Large intestine (tissue), 3 donors: ENCODE data around the gene ANKRD42. TPM values are rescaled to one million over a fixed set of nuclear protein-coding genes. Genes with fewer than 3 reads are reported as not detected.
"Not testable (repeated sequence)": the region's sequence is repeated elsewhere in the genome, so short reads cannot be mapped to it uniquely, and the experiment has no call there.

Source experiments
- DNase-seq, 2 donors: peaks; one replicate each; pipeline versions ENCODE4 v3.0.0 to v3.0.0-alpha.2; 2013
- H3K27ac ChIP-seq: one replicate; pipeline ENCODE4 v1.5.1; 2013; ENCODE audit warnings: low read length
- H3K27me3 ChIP-seq: 2 replicates; pipeline ENCODE4 v1.6.1; 2013; ENCODE audit warnings: low read length; ENCODE audit not compliant: control insufficient read depth, insufficient read depth
- H3K36me3 ChIP-seq: 2 replicates; pipeline ENCODE4 v1.6.1; 2013; ENCODE audit warnings: low read length; ENCODE audit not compliant: control insufficient read depth, insufficient read depth
- H3K4me1 ChIP-seq: one replicate; pipeline ENCODE4 v1.6.1; 2013; ENCODE audit warnings: low read length; ENCODE audit not compliant: control insufficient read depth, insufficient read depth
- H3K4me3 ChIP-seq: one replicate; pipeline ENCODE4 v1.5.1; 2013; ENCODE audit warnings: low read length
- H3K9me3 ChIP-seq: one replicate; pipeline ENCODE4 v1.6.1; 2013; ENCODE audit warnings: mild to moderate bottlenecking, low read depth, low read length, moderate library complexity; ENCODE audit not compliant: control insufficient read depth
- WGBS: methylation state at CpG from one replicate; pipeline ENCODE4 v1.1.5; 2013; ENCODE audit warnings: low lambda C conversion rate; ENCODE audit not compliant: insufficient coverage; 5-methylcytosine and 5-hydroxymethylcytosine counted together
- polyA plus RNA-seq: library from polyadenylated mRNA; unstranded; fragments of 120-200 nt; gene quantifications from one replicate; pipeline ENCODE4 v1.2.1, GENCODE V29; 2013

Gene ANKRD42
- polyA plus RNA-seq, 1 donor, result 9.4 TPM

DNA sequence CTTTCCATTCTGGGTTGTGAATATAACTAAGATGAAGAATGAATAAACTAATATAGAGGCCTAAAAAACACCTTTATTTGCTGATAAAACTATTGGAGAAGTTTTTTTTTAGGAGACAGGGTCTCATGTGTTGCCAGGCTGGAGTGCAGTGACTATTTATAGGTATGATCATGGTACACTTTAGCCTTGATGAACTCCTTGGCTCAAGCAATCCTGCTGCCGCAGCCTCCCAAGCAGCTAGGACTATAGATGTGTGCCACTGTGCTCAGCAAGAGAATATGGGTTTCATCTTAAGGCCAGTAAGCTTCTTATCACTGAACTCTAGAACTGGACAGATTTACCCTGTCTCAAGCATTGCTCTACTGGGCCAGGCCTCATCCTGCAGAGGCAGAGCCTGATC, 66.0 kb downstream of the ANKRD42 start:
- Histone ChIP-seq H3K27me3 (no peaks in the 10 kb centered on the region), H3K36me3 (peaks cover 21% of the 10 kb centered on the region)
- WGBS, result no CpG with 5 or more reads among the region's 1 CpG

DNA sequence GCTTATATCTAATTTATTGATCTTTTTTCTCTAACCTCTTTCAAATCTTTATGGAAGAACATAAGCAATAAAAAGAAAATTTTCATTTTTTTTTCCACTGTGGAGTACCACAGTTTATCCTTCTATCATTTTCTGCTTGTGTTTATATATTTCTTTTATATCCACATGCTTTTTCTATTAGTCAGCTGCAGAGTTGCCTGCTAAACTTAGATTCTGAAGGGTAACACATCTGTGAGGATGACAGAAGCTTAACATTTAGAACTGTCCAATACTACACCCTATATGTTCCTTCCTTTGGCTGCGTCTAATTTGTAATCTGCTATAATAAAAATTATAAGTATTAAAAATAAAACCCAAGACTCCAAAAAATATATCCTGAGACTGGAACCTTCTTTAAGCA, 71.8 kb downstream of the ANKRD42 start:
- WGBS, result 100% methylated on average over 1 of the region's 1 CpG
- peaks cover 23% of the 10 kb centered on the region for H3K36me3 ChIP-seq
- DNase-seq, result no peak

More for the DNA sequence above, 66.0 kb downstream of the ANKRD42 start:
- peak in 1 of 2 donors; percentile 26 for DNase-seq
- H3K4me1 ChIP-seq, result peaks cover 8% of the 10 kb centered on the region
- no peak overlapping the region for H3K4me3 ChIP-seq
- H3K9me3 ChIP-seq, result no peaks in the 10 kb centered on the region
- H3K27ac ChIP-seq, result no peak overlapping the region

DNA sequence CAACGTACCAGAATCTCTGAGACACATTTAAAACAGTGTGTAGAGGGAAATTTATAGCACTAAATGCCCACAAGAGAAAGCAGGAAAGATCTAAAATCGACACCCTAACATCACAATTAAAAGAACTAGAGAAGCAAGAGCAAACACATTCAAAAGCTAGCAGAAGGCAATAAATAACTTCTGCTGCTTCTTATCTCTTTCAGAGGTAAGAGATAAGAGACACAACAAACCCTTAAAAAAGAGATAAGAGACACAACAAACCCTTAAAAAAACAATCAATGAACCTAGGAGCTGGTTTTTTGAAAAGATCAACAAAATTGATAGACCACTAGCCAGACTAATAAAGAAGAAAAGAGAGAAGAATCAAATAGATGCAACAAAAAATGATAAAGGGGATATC, 75.6 kb downstream of the ANKRD42 start:
- not testable (repeated sequence) for H3K27ac ChIP-seq, H3K9me3 ChIP-seq, H3K4me3 ChIP-seq, DNase-seq, H3K4me1 ChIP-seq, H3K27me3 ChIP-seq
- H3K36me3 ChIP-seq, result peaks cover 28% of the 10 kb centered on the region
- no CpG with 5 or more reads among the region's 2 CpGs for WGBS

More for the DNA sequence above, 71.8 kb downstream of the ANKRD42 start:
- Histone ChIP-seq H3K4me3 (no peak overlapping the region), H3K4me1 (no peaks in the 10 kb centered on the region), H3K27ac (no peak overlapping the region), H3K27me3 (no peaks in the 10 kb centered on the region), H3K9me3 (no peaks in the 10 kb centered on the region)

DNA sequence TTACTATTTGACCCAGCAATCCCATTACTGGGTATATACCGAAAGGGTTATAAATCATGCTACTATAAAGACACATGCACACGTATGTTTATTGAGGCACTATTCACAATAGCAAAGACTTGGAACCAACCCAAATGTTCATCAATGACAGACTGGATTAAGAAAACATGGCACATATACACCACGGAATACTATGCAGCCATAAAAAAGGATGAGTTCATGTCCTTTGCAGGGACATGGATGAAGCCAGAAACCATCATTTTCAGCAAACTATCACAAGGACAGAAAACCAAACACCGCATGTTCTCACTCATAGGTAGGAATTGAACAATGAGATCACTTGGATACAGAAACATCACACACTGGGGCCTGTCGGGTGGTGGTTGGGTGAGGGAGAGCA, 78.2 kb downstream of the ANKRD42 start:
- not testable (repeated sequence) for H3K4me3 ChIP-seq, DNase-seq, H3K4me1 ChIP-seq, H3K27ac ChIP-seq, H3K9me3 ChIP-seq, H3K27me3 ChIP-seq
- H3K36me3 ChIP-seq, result peaks cover 25% of the 10 kb centered on the region
- no CpG with 5 or more reads among the region's 5 CpGs for WGBS

DNA sequence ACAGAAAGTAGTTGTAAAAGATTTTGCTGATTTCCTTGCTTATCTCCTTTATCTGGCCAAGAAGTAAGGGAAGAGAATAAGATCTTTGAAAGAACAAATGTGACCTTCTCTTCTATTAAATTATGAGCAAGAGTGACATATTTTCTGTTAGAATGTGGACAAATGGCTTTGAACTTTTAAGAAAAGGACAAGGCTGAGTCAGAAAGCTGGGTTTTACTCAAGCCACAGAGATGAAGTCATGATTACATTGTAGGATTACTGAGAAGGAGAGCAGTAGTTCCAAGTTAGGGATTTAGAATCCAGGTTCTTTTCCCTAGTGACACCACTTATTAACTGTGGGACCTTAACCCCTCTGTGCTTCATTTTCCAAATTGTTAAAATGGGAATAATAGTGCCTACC, 79.1 kb downstream of the ANKRD42 start:
- Histone ChIP-seq H3K36me3 (peaks cover 30% of the 10 kb centered on the region), H3K27ac (no peak overlapping the region), H3K9me3 (no peaks in the 10 kb centered on the region), H3K4me3 (no peak overlapping the region), H3K4me1 (no peaks in the 10 kb centered on the region), H3K27me3 (no peaks in the 10 kb centered on the region)
- no peak for DNase-seq

DNA sequence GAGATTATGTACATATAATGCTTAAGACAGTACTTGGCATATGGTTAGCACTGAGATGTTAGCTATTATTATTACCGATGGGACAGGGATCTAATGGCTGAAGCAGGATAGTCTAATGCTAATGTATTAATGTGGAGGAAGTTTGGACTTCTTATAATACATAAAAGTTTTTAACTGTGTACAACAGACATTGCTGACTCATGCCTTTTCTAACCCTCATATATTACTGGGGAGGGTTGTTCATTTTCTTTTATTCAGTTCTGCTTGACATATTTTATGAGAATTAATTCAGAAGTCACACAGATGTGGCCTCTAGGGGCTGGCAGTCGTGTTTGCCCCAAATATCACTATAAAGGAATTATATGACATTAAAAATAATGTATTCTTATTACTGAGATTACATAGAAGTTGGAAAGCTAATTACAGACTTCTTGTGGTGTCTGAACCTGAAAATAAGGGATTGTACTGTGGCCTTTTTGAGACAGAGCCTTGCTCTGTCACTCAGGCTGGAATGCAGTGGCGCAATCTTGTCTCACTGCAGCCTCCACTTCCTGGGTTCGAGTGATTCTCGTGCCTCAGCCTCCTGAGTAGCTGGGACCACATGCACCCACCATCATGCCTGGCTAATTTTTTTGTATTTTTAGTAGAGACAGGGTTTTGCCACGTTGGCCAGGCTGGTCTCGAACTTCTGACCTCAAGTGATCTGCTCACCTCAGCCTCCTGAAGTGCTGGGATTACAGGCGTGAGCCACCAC, 82.6 kb downstream of the ANKRD42 start:
- DNase-seq, result no peak
- 80% methylated on average over 1 of the region's 8 CpGs for WGBS
- H3K27ac ChIP-seq, result no peak overlapping the region
- no peak overlapping the region for H3K4me3 ChIP-seq
- no peaks in the 10 kb centered on the region for H3K9me3 ChIP-seq
- no peaks in the 10 kb centered on the region for H3K4me1 ChIP-seq
- H3K27me3 ChIP-seq, result no peaks in the 10 kb centered on the region
- H3K36me3 ChIP-seq, result peaks cover 36% of the 10 kb centered on the region

DNA sequence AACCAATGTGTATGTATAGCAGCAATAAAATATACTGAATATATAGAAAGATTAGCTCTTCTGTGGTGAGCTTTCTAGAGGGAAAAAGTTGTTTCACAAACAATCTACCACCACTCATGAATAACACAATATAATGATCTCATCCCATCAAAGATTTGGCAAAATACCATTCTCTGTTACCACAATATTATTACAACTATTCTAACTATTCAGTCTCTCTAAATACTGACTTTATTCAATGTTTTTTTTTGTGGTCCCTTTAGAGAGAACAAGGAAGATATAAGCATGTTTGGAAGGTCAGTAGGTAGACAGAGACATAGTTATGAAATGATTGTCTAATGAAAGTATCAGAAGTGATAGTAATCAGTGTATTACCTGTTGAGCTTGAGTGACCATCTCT, 84.8 kb downstream of the ANKRD42 start:
- Histone ChIP-seq H3K4me3 (no peak overlapping the region), H3K36me3 (peaks cover 24% of the 10 kb centered on the region), H3K4me1 (no peaks in the 10 kb centered on the region), H3K27me3 (no peaks in the 10 kb centered on the region), H3K27ac (no peak overlapping the region), H3K9me3 (no peaks in the 10 kb centered on the region)
- DNase-seq, result no peak

DNA sequence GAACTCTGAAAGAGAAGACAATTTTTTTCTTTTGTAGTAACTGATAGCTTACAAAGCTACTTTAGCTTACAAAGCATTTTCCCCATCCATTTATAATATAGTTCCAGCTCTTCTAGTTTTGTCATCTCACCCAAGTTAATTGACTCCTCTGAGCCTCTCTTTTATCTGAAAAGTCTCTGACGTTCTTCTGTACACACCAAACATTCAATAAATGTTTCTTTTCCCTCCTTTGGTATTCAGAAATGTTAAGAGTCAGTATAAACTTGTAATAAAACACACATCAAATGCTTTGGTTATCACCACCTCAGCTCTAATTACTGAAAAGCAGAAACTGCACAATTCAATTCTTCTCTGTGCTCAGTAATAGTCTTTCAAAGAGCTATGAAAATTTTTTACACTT, 86.7 kb downstream of the ANKRD42 start:
- Histone ChIP-seq H3K27ac (no peak overlapping the region), H3K4me1 (no peaks in the 10 kb centered on the region), H3K4me3 (no peak overlapping the region), H3K27me3 (no peaks in the 10 kb centered on the region), H3K36me3 (peaks cover 20% of the 10 kb centered on the region), H3K9me3 (no peaks in the 10 kb centered on the region)
- no peak for DNase-seq
- WGBS, result no CpG with 5 or more reads among the region's 1 CpG

DNA sequence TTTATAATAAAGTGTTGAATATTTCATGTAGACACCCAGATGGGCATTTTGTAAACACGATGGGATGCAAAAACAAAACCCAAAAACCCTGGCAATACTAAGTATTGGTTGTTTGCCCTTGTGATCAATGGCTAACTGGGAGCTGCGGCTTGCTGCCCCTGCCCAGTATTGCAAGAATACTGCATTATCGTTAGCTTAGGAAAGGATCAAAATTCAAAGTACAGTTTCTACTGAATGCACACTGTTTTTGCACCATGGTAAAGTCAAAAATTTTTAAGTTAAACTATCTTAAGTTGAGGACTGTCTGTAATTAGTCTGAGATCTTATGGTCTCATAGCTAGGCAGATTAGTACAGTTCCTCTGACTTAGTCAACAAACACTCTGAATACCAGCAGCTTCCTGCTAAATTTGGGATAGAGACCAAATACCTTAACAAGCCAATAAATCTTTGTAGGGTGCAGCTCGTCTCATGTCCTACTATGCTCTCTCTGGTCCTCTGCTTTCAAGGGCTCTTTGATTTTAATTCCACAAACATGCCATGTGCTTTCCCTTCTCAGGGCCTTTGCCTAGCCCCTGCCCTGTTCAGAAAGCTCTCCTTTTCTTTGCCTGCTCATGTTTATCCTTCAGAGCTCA, 88.7 kb downstream of the ANKRD42 start:
- peaks cover 11% of the 10 kb centered on the region for H3K36me3 ChIP-seq
- no peak for DNase-seq
- H3K4me3 ChIP-seq, result no peak overlapping the region
- no peaks in the 10 kb centered on the region for H3K9me3 ChIP-seq
- no CpG with 5 or more reads among the region's 4 CpGs for WGBS
- H3K27me3 ChIP-seq, result no peaks in the 10 kb centered on the region
- no peaks in the 10 kb centered on the region for H3K4me1 ChIP-seq
- no peak overlapping the region for H3K27ac ChIP-seq

DNA sequence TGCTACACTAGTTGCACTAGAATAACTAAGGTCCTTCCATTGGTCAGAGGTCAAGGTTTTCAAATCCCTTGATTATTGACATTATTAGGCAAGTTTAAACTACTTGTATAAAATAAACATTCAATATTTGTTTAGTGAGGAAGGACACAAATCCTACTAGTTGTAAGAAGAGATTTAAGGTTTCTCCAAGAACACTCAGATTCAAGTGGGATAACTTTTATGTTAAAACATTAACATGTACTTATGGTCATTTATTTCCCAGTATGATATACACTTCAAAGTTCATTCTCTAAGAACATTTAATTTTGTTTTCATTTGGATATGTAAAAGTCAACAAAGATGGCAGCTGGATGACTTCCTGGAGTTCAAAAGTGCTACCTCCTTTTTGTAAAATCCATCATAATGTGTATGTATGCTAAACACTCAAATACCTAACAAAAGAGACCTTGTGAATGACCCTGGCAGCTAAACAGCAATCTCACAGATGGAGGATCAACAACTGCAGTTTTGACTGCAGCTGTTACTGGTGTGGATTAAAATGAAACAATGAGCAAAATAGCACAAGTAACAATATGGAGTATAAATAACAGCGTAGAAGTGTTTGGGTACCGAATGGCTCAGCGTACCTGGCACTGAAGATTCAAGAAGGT, 91.1 kb downstream of the ANKRD42 start:
- Histone ChIP-seq H3K36me3 (no peaks in the 10 kb centered on the region), H3K4me3 (peak overlapping the region; percentile 83), H3K9me3 (no peaks in the 10 kb centered on the region), H3K27ac (peak overlapping the region; percentile 97), H3K27me3 (no peaks in the 10 kb centered on the region), H3K4me1 (no peaks in the 10 kb centered on the region)
- 18% methylated on average over 2 of the region's 3 CpGs for WGBS
- DNase-seq, result peak; percentile 12 to 52
